ENCODE data around the gene ATRNL1. TPM values are rescaled to one million over a fixed set of nuclear protein-coding genes. Genes with fewer than 3 reads are reported as not detected.

The ATRNL1 gene
- total RNA-seq, 2 experiments from 2014 or later: 0.21 TPM; not detected in 1

- H3K4me1 Mint-ChIP-seq: no peaks in the 10 kb centered on the region
- ChIA-PET POLR2A (no interaction called here), CTCF (no interaction called here)
- H3K27ac Mint-ChIP-seq: no peak overlapping the region
- no peak overlapping the region for H3K4me3 Mint-ChIP-seq
- no peaks in the 10 kb centered on the region for H3K36me3 Mint-ChIP-seq (ENCODE audit: low read depth)
- H3K9me3 Mint-ChIP-seq (ENCODE audit: low read depth): no peaks in the 10 kb centered on the region
- intact Hi-C loops (cut with DNase I, micrococcal nuclease): no loop called here
- H3K27me3 Mint-ChIP-seq: no peaks in the 10 kb centered on the region
- DNase-seq (no peak), ATAC-seq (no peak)
Observed at GRCh38 chr10:115654961-115655360, 561.8 kb downstream of the ATRNL1 start.

GRCh38 chr10:115657161-115657860, 564.1 kb downstream of the ATRNL1 start:
- H3K36me3 Mint-ChIP-seq (ENCODE audit: low read depth): no peaks in the 10 kb centered on the region
- ChIA-PET CTCF (no interaction called here), POLR2A (no interaction called here)
- no peaks in the 10 kb centered on the region for H3K27me3 Mint-ChIP-seq
- DNase-seq (no peak), ATAC-seq (no peak)
- no peaks in the 10 kb centered on the region for H3K4me1 Mint-ChIP-seq
- H3K27ac Mint-ChIP-seq: no peak overlapping the region
- intact Hi-C loops (cut with DNase I, micrococcal nuclease): no loop called here
- no peak overlapping the region for H3K4me3 Mint-ChIP-seq
- H3K9me3 Mint-ChIP-seq (ENCODE audit: low read depth): no peaks in the 10 kb centered on the region

GRCh38 chr10:115659616-115660015, 566.5 kb downstream of the ATRNL1 start:
- H3K36me3 Mint-ChIP-seq (ENCODE audit: low read depth): no peaks in the 10 kb centered on the region
- intact Hi-C loops (cut with DNase I, micrococcal nuclease): no loop called here

GRCh38 chr10:115660391-115660790, 567.2 kb downstream of the ATRNL1 start:
- H3K4me3 Mint-ChIP-seq: no peak overlapping the region
- no peaks in the 10 kb centered on the region for H3K36me3 Mint-ChIP-seq (ENCODE audit: low read depth)
- CTCF ChIA-PET: no interaction called here
- H3K4me1 Mint-ChIP-seq: no peaks in the 10 kb centered on the region
- no peak for DNase-seq
- intact Hi-C loops (cut with DNase I, micrococcal nuclease): no loop called here
- ATAC-seq: no peak
- no peak overlapping the region for H3K27ac Mint-ChIP-seq
- POLR2A ChIA-PET: no interaction called here
- H3K27me3 Mint-ChIP-seq: no peaks in the 10 kb centered on the region
- H3K9me3 Mint-ChIP-seq (ENCODE audit: low read depth): no peaks in the 10 kb centered on the region

More at GRCh38 chr10:115659616-115660015, 566.5 kb downstream of the ATRNL1 start:
- DNase-seq (no peak), ATAC-seq (no peak)
- Mint-ChIP-seq H3K4me1 (no peaks in the 10 kb centered on the region), H3K4me3 (no peak overlapping the region), H3K27me3 (no peaks in the 10 kb centered on the region), H3K27ac (no peak overlapping the region), H3K9me3 (ENCODE audit: low read depth) (no peaks in the 10 kb centered on the region)
- ChIA-PET POLR2A (no interaction called here), CTCF (no interaction called here)

- ChIA-PET POLR2A (no interaction called here), CTCF (no interaction called here)
- no peaks in the 10 kb centered on the region for H3K36me3 Mint-ChIP-seq (ENCODE audit: low read depth)
- H3K9me3 Mint-ChIP-seq (ENCODE audit: low read depth): no peaks in the 10 kb centered on the region
- DNase-seq (no peak), ATAC-seq (no peak)
- no peaks in the 10 kb centered on the region for H3K27me3 Mint-ChIP-seq
- intact Hi-C loops (cut with DNase I, micrococcal nuclease): no loop called here
- no peak overlapping the region for H3K4me3 Mint-ChIP-seq
- no peak overlapping the region for H3K27ac Mint-ChIP-seq
- no peaks in the 10 kb centered on the region for H3K4me1 Mint-ChIP-seq
Observed at GRCh38 chr10:115662422-115662821, 569.3 kb downstream of the ATRNL1 start.

- intact Hi-C loops (cut with DNase I, micrococcal nuclease): no loop called here
- Mint-ChIP-seq H3K4me3 (no peak overlapping the region), H3K9me3 (ENCODE audit: low read depth) (no peaks in the 10 kb centered on the region), H3K36me3 (ENCODE audit: low read depth) (no peaks in the 10 kb centered on the region), H3K27me3 (no peaks in the 10 kb centered on the region), H3K27ac (no peak overlapping the region), H3K4me1 (no peaks in the 10 kb centered on the region)
- ChIA-PET CTCF (no interaction called here), POLR2A (no interaction called here)
- ATAC-seq (peak; percentile 19), DNase-seq (no peak)
Observed at GRCh38 chr10:115665549-115665948, 572.4 kb downstream of the ATRNL1 start.

- DNase-seq: no peak
- Mint-ChIP-seq H3K27ac (no peak overlapping the region), H3K27me3 (no peaks in the 10 kb centered on the region), H3K36me3 (ENCODE audit: low read depth) (no peaks in the 10 kb centered on the region), H3K9me3 (ENCODE audit: low read depth) (no peaks in the 10 kb centered on the region), H3K4me1 (no peaks in the 10 kb centered on the region), H3K4me3 (no peak overlapping the region)
- intact Hi-C loops (cut with DNase I, micrococcal nuclease): no loop called here
- ChIA-PET CTCF (no interaction called here), POLR2A (no interaction called here)
- no peak for ATAC-seq
Observed at GRCh38 chr10:115674496-115674895, 581.3 kb downstream of the ATRNL1 start.

GRCh38 chr10:115696747-115697146, 603.6 kb downstream of the ATRNL1 start:
- Mint-ChIP-seq H3K4me1 (no peaks in the 10 kb centered on the region), H3K27ac (no peak overlapping the region), H3K36me3 (ENCODE audit: low read depth) (no peaks in the 10 kb centered on the region), H3K4me3 (no peak overlapping the region), H3K9me3 (ENCODE audit: low read depth) (peaks cover 2% of the 10 kb centered on the region), H3K27me3 (no peaks in the 10 kb centered on the region)
- ATAC-seq (no peak), DNase-seq (no peak)
- ChIA-PET POLR2A (no interaction called here), CTCF (interaction anchor here (0.8 kb wide), 1 partner anchor 48 kb away, joined by 3 read pairs; no protein-coding TSS in a partner anchor)
- intact Hi-C loops (cut with DNase I, micrococcal nuclease): no loop called here

- no peak for ATAC-seq
- ChIA-PET CTCF (interaction anchor here (0.7 to 3.0 kb wide), 3 partner anchors 582 to 750 kb away, joined by 3 to 11 read pairs (median 10); no protein-coding TSS in a partner anchor), POLR2A (no interaction called here)
- Mint-ChIP-seq H3K27ac (no peak overlapping the region), H3K9me3 (ENCODE audit: low read depth) (no peaks in the 10 kb centered on the region), H3K27me3 (no peaks in the 10 kb centered on the region), H3K4me1 (no peaks in the 10 kb centered on the region), H3K36me3 (ENCODE audit: low read depth) (no peaks in the 10 kb centered on the region), H3K4me3 (no peak overlapping the region)
- intact Hi-C loops (cut with DNase I, micrococcal nuclease): loop anchor here (1.0 to 5.0 kb wide), 2 partner anchors 581 to 680 kb away; no protein-coding TSS in a partner anchor
- DNase-seq: no peak
Observed at GRCh38 chr10:115706026-115706425, 612.9 kb downstream of the ATRNL1 start.

- intact Hi-C loops (cut with DNase I, micrococcal nuclease): loop anchor here (1.0 to 5.0 kb wide), 3 partner anchors 581 to 680 kb away; no protein-coding TSS in a partner anchor
- no peak for DNase-seq
Observed at GRCh38 chr10:115706488-115707076, 613.4 kb downstream of the ATRNL1 start.

GRCh38 chr10:115710136-115710535, 617.0 kb downstream of the ATRNL1 start:
- no peaks in the 10 kb centered on the region for H3K9me3 Mint-ChIP-seq (ENCODE audit: low read depth)
- ChIA-PET POLR2A (no interaction called here), CTCF (interaction anchor here (1.0 kb wide), 1 partner anchor 11 kb away, joined by 3 read pairs; no protein-coding TSS in a partner anchor)
- no peaks in the 10 kb centered on the region for H3K36me3 Mint-ChIP-seq (ENCODE audit: low read depth)
- ATAC-seq (no peak), DNase-seq (no peak)
- H3K27me3 Mint-ChIP-seq: no peaks in the 10 kb centered on the region
- H3K4me3 Mint-ChIP-seq: no peak overlapping the region
- intact Hi-C loops (cut with DNase I, micrococcal nuclease): no loop called here
- no peaks in the 10 kb centered on the region for H3K4me1 Mint-ChIP-seq
- no peak overlapping the region for H3K27ac Mint-ChIP-seq

More at GRCh38 chr10:115706488-115707076, 613.4 kb downstream of the ATRNL1 start:
- no peaks in the 10 kb centered on the region for H3K4me1 Mint-ChIP-seq
- CTCF ChIA-PET: interaction anchor here (0.7 to 3.0 kb wide), 4 partner anchors 333 to 750 kb away, joined by 3 to 11 read pairs (median 6); no protein-coding TSS in a partner anchor
- no peak for ATAC-seq
- H3K9me3 Mint-ChIP-seq (ENCODE audit: low read depth): no peaks in the 10 kb centered on the region
- no peak overlapping the region for H3K4me3 Mint-ChIP-seq
- no peak overlapping the region for H3K27ac Mint-ChIP-seq
- H3K36me3 Mint-ChIP-seq (ENCODE audit: low read depth): no peaks in the 10 kb centered on the region
- POLR2A ChIA-PET: no interaction called here
- H3K27me3 Mint-ChIP-seq: no peaks in the 10 kb centered on the region

GRCh38 chr10:115711306-115711705, 618.1 kb downstream of the ATRNL1 start:
- CTCF ChIA-PET: interaction anchor here (0.6 kb wide), 1 partner anchor 575 kb away, joined by 3 read pairs; no protein-coding TSS in a partner anchor
- ATAC-seq: no peak
- Mint-ChIP-seq H3K27ac (no peak overlapping the region), H3K36me3 (ENCODE audit: low read depth) (no peaks in the 10 kb centered on the region), H3K4me1 (no peaks in the 10 kb centered on the region), H3K27me3 (no peaks in the 10 kb centered on the region), H3K4me3 (no peak overlapping the region), H3K9me3 (ENCODE audit: low read depth) (no peaks in the 10 kb centered on the region)
- POLR2A ChIA-PET: interaction anchor here (0.7 kb wide), 1 partner anchor 10 kb away, joined by 3 read pairs; no protein-coding TSS in a partner anchor
- intact Hi-C loops (cut with DNase I, micrococcal nuclease): no loop called here
- DNase-seq: no peak

All from activated CD4-positive, alpha-beta T cell treated with anti-CD3 and anti-CD28 coated beads for 36 hours (primary cell).